ENCODE measurements around the gene PCDHB4. TPM values are rescaled to one million over a fixed set of nuclear protein-coding genes. Genes with fewer than 3 reads are reported as not detected.
A peak's percentile ranks its signal among the peaks of the same experiment; 100 is the strongest.
"Not testable (repeated sequence)": the region's sequence is repeated elsewhere in the genome, so short reads cannot be mapped to it uniquely, and the experiment has no call there.

The PCDHB4 gene
- total RNA-seq, 2 donors from 2014 or later = not detected

GRCh38 chr5:141119250-141119649 is 2.4 kb upstream of the PCDHB4 start:
- peaks cover under 1 to 10% of the 10 kb centered on the region in 2 donors for H3K36me3 Mint-ChIP-seq (ENCODE audit: insufficient read depth in 2 of 2)
- ATAC-seq (replicated peaks in 1 of 2) = no peak
- H3K27me3 Mint-ChIP-seq (ENCODE audit: low read depth) = peaks cover 20% of the 10 kb centered on the region
- peaks cover 2 to 11% of the 10 kb centered on the region in 2 donors for H3K9me3 Mint-ChIP-seq
- DNase-seq = no peak
- H3K4me3 Mint-ChIP-seq = no peak overlapping the region
- H3K4me1 Mint-ChIP-seq (ENCODE audit: low read depth) = no peaks in the 10 kb centered on the region
- H3K27ac Mint-ChIP-seq = no peak overlapping the region

DNA sequence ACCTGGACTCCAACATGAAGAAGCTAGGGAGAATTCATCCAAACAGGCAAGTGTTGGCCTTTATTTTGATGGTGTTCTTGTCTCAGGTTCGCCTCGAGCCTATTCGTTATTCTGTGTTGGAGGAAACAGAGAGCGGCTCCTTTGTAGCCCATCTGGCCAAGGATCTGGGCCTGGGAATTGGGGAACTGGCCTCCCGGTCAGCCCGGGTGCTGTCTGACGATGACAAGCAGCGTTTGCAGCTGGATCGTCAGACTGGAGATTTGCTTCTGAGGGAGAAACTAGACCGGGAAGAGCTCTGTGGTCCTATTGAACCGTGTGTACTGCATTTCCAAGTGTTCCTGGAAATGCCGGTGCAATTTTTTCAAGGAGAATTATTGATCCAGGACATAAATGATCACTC is 367 bp downstream of the PCDHB4 start:
- Mint-ChIP-seq H3K36me3 (ENCODE audit: insufficient read depth in 2 of 2) (peaks cover 0 to 8% of the 10 kb centered on the region in 2 donors), H3K4me1 (ENCODE audit: low read depth) (no peaks in the 10 kb centered on the region)
- ATAC-seq (replicated peaks in 1 of 2) = no peak

DNA sequence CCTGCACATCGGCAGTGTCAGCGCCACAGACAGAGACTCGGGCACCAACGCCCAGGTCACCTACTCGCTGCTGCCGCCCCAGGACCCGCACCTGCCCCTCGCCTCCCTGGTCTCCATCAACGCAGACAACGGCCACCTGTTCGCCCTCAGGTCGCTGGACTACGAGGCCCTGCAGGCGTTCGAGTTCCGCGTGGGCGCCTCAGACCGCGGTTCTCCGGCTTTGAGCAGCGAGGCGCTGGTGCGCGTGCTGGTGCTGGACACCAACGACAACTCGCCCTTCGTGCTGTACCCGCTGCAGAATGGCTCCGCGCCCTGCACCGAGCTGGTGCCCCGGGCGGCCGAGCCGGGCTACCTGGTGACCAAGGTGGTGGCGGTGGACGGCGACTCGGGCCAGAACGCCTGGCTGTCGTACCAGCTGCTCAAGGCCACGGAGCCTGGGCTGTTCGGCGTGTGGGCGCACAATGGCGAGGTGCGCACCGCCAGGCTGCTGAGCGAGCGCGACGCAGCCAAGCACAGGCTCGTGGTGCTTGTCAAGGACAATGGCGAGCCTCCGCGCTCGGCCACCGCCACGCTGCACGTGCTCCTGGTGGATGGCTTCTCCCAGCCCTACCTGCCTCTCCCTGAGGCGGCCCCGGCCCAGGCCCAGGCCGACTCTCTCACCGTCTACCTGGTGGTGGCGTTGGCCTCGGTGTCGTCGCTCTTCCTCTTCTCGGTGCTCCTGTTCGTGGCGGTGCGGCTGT is 1.9 kb downstream of the PCDHB4 start:
- not testable (repeated sequence) for ATAC-seq (replicated peaks in 1 of 2); H3K27ac Mint-ChIP-seq; H3K9me3 Mint-ChIP-seq; H3K36me3 Mint-ChIP-seq (ENCODE audit: insufficient read depth in 2 of 2); DNase-seq; H3K4me3 Mint-ChIP-seq; H3K4me1 Mint-ChIP-seq (ENCODE audit: low read depth)
- peaks cover 20% of the 10 kb centered on the region for H3K27me3 Mint-ChIP-seq (ENCODE audit: low read depth)

More for the DNA sequence above, 367 bp downstream of the PCDHB4 start:
- no peak for DNase-seq
- Mint-ChIP-seq H3K9me3 (peaks cover 0 to 3% of the 10 kb centered on the region in 2 donors), H3K27ac (no peak overlapping the region), H3K4me3 (no peak overlapping the region), H3K27me3 (ENCODE audit: low read depth) (peaks cover 20% of the 10 kb centered on the region)

DNA sequence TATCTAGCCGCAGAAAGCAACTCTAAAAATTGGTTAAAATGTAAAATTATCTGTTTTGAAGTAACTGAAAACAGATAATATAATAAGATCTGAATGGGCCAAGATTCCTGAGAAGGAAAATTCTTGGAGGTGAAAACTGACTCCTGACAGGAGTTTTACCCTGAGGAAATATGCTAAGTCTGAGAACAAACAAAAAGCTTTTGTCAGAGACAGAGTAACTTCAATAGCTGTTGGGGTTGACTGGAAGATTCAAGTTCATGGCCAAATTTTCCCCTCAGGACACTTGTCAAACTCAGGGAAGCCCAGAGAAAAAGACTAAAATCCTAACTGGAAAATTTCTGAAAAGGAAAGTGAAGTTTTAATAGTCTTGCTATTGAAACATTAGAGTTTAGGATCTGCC is 5.7 kb downstream of the PCDHB4 start:
- peaks cover 0 to 8% of the 10 kb centered on the region in 2 donors for H3K36me3 Mint-ChIP-seq (ENCODE audit: insufficient read depth in 2 of 2)
- no peaks in the 10 kb centered on the region for H3K4me1 Mint-ChIP-seq (ENCODE audit: low read depth)
- DNase-seq = no peak
- ATAC-seq (replicated peaks in 1 of 2) = no peak
- no peak overlapping the region for H3K27ac Mint-ChIP-seq
- peaks cover 8% of the 10 kb centered on the region for H3K27me3 Mint-ChIP-seq (ENCODE audit: low read depth)
- H3K4me3 Mint-ChIP-seq = no peak overlapping the region
- peaks cover 0 to 8% of the 10 kb centered on the region in 2 donors for H3K9me3 Mint-ChIP-seq

DNA sequence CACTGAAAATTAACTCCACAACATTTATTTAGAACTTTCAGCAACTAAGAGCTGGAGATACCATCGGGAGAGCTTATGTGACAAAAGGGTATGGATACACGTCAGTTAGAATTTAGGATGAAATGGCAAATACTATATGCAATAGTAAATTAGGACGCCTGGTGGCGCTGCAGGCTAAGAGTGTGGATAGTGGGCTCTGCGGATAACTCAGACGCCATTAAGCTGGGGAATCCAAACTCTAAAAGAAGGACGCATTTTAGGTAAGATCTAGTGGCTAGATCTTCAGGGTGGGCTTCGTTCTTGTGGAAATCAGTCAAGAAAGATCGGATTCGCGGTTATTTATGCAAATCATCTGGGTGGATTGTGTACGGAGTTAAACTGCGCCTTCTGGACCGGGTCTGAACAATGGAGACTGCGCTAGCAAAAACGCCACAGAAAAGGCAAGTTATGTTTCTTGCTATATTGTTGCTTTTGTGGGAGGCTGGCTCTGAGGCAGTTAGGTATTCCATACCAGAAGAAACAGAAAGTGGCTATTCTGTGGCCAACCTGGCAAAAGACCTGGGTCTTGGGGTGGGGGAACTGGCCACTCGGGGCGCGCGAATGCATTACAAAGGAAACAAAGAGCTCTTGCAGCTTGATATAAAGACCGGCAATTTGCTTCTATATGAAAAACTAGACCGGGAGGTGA is 13.6 kb downstream of the PCDHB4 start, which contains the start of gene PCDHB5:
Gene PCDHB5, plus strand, starts transcription at position 177 of the 688 bp plus-strand sequence. Its CDS starts 229 bp downstream, at position 406.
- peak; percentile 4 to 9 for DNase-seq
- ATAC-seq (replicated peaks in 1 of 2) = no peak
- peaks cover 6 to 13% of the 10 kb centered on the region in 2 donors for H3K36me3 Mint-ChIP-seq (ENCODE audit: insufficient read depth in 2 of 2)
- H3K4me1 Mint-ChIP-seq (ENCODE audit: low read depth) = no peaks in the 10 kb centered on the region
- peaks cover 7 to 9% of the 10 kb centered on the region in 2 donors for H3K9me3 Mint-ChIP-seq
- peaks cover 12% of the 10 kb centered on the region for H3K27me3 Mint-ChIP-seq (ENCODE audit: low read depth)
- no peak within 1 kb of the TSS for H3K27ac Mint-ChIP-seq
- peak within 1 kb of the TSS; percentile 12 to 56 for H3K4me3 Mint-ChIP-seq

- peaks cover 7% of the 10 kb centered on the region in 2 donors for H3K9me3 Mint-ChIP-seq
- H3K27me3 Mint-ChIP-seq (ENCODE audit: low read depth) = peaks cover 12% of the 10 kb centered on the region
- no peaks in the 10 kb centered on the region for H3K4me1 Mint-ChIP-seq (ENCODE audit: low read depth)
- no peak overlapping the region for H3K27ac Mint-ChIP-seq
- ATAC-seq (replicated peaks in 1 of 2) (no peak), DNase-seq (no peak)
- peaks cover 6 to 13% of the 10 kb centered on the region in 2 donors for H3K36me3 Mint-ChIP-seq (ENCODE audit: insufficient read depth in 2 of 2)
- no peak overlapping the region for H3K4me3 Mint-ChIP-seq
Observed at GRCh38 chr5:141135718-141136266, 14.2 kb downstream of the PCDHB4 start.

DNA sequence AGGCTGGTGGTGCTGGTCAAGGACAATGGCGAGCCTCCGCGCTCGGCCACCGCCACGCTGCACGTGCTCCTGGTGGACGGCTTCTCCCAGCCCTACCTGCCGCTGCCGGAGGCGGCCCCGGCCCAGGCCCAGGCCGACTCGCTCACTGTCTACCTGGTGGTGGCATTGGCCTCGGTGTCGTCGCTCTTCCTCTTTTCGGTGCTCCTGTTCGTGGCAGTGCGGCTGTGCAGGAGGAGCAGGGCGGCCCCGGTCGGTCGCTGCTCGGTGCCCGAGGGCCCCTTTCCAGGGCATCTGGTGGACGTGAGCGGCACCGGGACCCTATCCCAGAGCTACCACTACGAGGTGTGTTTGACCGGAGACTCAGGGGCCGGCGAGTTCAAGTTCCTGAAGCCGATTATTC is 15.7 kb downstream of the PCDHB4 start:
- not testable (repeated sequence) for H3K4me3 Mint-ChIP-seq; H3K27ac Mint-ChIP-seq; ATAC-seq (replicated peaks in 1 of 2); H3K4me1 Mint-ChIP-seq (ENCODE audit: low read depth); H3K9me3 Mint-ChIP-seq; DNase-seq
- peaks cover 6 to 13% of the 10 kb centered on the region in 2 donors for H3K36me3 Mint-ChIP-seq (ENCODE audit: insufficient read depth in 2 of 2)
- peaks cover 12% of the 10 kb centered on the region for H3K27me3 Mint-ChIP-seq (ENCODE audit: low read depth)

- DNase-seq = peak in 1 of 2 donors; percentile 4
- peaks cover 23% of the 10 kb centered on the region for H3K27me3 Mint-ChIP-seq (ENCODE audit: low read depth)
- H3K36me3 Mint-ChIP-seq (ENCODE audit: insufficient read depth in 2 of 2) = peaks cover 10 to 13% of the 10 kb centered on the region in 2 donors
Observed at GRCh38 chr5:141149812-141150211, 28.2 kb downstream of the PCDHB4 start, which contains the start of gene PCDHB6. TSS of gene PCDHB6 (plus strand) at chr5:141150057. CDS start at chr5:141150258, 201 bp downstream.

GRCh38 chr5:141150224-141150992 is 28.8 kb downstream of the PCDHB4 start:
- H3K9me3 Mint-ChIP-seq = peaks cover 6 to 8% of the 10 kb centered on the region in 2 donors
- no peak for ATAC-seq (replicated peaks in 1 of 2)
- no peak overlapping the region for H3K4me3 Mint-ChIP-seq
- H3K36me3 Mint-ChIP-seq (ENCODE audit: insufficient read depth in 2 of 2) = peaks cover 10 to 13% of the 10 kb centered on the region in 2 donors
- no peak for DNase-seq
- H3K27ac Mint-ChIP-seq = no peak overlapping the region
- H3K4me1 Mint-ChIP-seq (ENCODE audit: low read depth) = no peaks in the 10 kb centered on the region
- H3K27me3 Mint-ChIP-seq (ENCODE audit: low read depth) = peaks cover 23% of the 10 kb centered on the region

More at GRCh38 chr5:141149812-141150211, 28.2 kb downstream of the PCDHB4 start, which contains the start of gene PCDHB6:
- Mint-ChIP-seq H3K9me3 (peaks cover 6 to 8% of the 10 kb centered on the region in 2 donors), H3K4me1 (ENCODE audit: low read depth) (no peaks in the 10 kb centered on the region), H3K4me3 (no peak within 1 kb of the TSS), H3K27ac (no peak within 1 kb of the TSS)
- no peak for ATAC-seq (replicated peaks in 1 of 2)

DNA sequence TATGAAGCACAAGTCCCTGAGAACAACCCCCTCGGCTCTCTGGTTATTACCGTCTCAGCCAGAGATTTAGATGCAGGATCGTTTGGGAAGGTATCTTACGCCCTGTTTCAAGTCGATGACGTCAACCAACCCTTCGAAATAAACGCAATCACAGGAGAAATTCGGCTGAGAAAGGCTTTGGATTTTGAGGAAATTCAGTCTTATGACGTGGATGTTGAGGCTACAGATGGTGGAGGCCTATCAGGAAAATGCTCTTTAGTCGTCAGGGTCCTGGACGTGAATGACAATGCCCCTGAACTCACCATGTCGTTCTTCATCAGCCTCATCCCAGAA is 29.3 kb downstream of the PCDHB4 start:
- H3K27me3 Mint-ChIP-seq (ENCODE audit: low read depth) = peaks cover 23% of the 10 kb centered on the region

GRCh38 chr5:141151632-141152031 is 30.0 kb downstream of the PCDHB4 start:
- H3K4me1 Mint-ChIP-seq (ENCODE audit: low read depth); DNase-seq; ATAC-seq (replicated peaks in 1 of 2); H3K9me3 Mint-ChIP-seq; H3K27ac Mint-ChIP-seq; H3K4me3 Mint-ChIP-seq: not testable (repeated sequence)
- peaks cover 10 to 14% of the 10 kb centered on the region in 2 donors for H3K36me3 Mint-ChIP-seq (ENCODE audit: insufficient read depth in 2 of 2)
- H3K27me3 Mint-ChIP-seq (ENCODE audit: low read depth) = peaks cover 28% of the 10 kb centered on the region

More for the DNA sequence above, 29.3 kb downstream of the PCDHB4 start:
- Mint-ChIP-seq H3K4me3 (no peak overlapping the region), H3K4me1 (ENCODE audit: low read depth) (no peaks in the 10 kb centered on the region), H3K9me3 (peaks cover 6 to 8% of the 10 kb centered on the region in 2 donors), H3K27ac (no peak overlapping the region), H3K36me3 (ENCODE audit: insufficient read depth in 2 of 2) (peaks cover 10 to 13% of the 10 kb centered on the region in 2 donors)
- ATAC-seq (replicated peaks in 1 of 2) (no peak), DNase-seq (no peak)

- peaks cover 10 to 16% of the 10 kb centered on the region in 2 donors for H3K36me3 Mint-ChIP-seq (ENCODE audit: insufficient read depth in 2 of 2)
- H3K4me1 Mint-ChIP-seq (ENCODE audit: low read depth); ATAC-seq (replicated peaks in 1 of 2); DNase-seq; H3K4me3 Mint-ChIP-seq; H3K27ac Mint-ChIP-seq: not testable (repeated sequence)
- peaks cover 33% of the 10 kb centered on the region for H3K27me3 Mint-ChIP-seq (ENCODE audit: low read depth)
- peaks cover 10 to 12% of the 10 kb centered on the region in 2 donors for H3K9me3 Mint-ChIP-seq
Observed at GRCh38 chr5:141152096-141152495, 30.5 kb downstream of the PCDHB4 start.

Data from activated T-cell treated with anti-CD3 and anti-CD28 coated beads, Interleukin-2, amount 50 U/mL, for 72 hours (primary cell).